Osteocyte (in vitro differentiated cells): ENCODE data around the gene MAST1. TPM values are rescaled to one million over a fixed set of nuclear protein-coding genes. Genes with fewer than 3 reads are reported as not detected.

Experiments used
- DNase-seq: peaks from one replicate; pipeline ENCODE4 v3.0.0; 2021; ENCODE audit warnings: mixed read lengths; ENCODE audit not compliant: unreplicated experiment; ENCODE audit errors: extremely low spot score
- H3K27ac Mint-ChIP-seq: one replicate; pipeline ENCODE4 v1.8.0; 2021; ENCODE audit warnings: mild to moderate bottlenecking, mixed read lengths; ENCODE audit not compliant: unreplicated experiment
- H3K27me3 Mint-ChIP-seq: one replicate; pipeline ENCODE4 v1.8.0; 2021; ENCODE audit warnings: mixed read lengths; ENCODE audit not compliant: unreplicated experiment
- H3K36me3 Mint-ChIP-seq: one replicate; pipeline ENCODE4 v1.8.0; 2021; ENCODE audit warnings: mixed read lengths; ENCODE audit not compliant: unreplicated experiment
- H3K4me1 Mint-ChIP-seq: one replicate; pipeline ENCODE4 v1.8.0; 2021; ENCODE audit warnings: mixed read lengths; ENCODE audit not compliant: unreplicated experiment
- H3K4me3 Mint-ChIP-seq: one replicate; pipeline ENCODE4 v1.8.0; 2021; ENCODE audit warnings: mild to moderate bottlenecking, moderate library complexity, mixed read lengths; ENCODE audit not compliant: unreplicated experiment
- H3K9me3 Mint-ChIP-seq: one replicate; pipeline ENCODE4 v1.8.0; 2021; ENCODE audit warnings: mixed read lengths; ENCODE audit not compliant: unreplicated experiment
- CTCF ChIP-seq: fragments of 200-600 bp; sonication (generic); IDR thresholded peaks from 2 replicates; pipeline ENCODE4 v1.5.0; 2021; ENCODE audit warnings: antibody characterized with exemption, mild to moderate bottlenecking, moderate library complexity
- total RNA-seq: library from RNA; stranded (reverse); gene quantifications from 2 replicates; pipeline ENCODE4 v1.2.1, GENCODE V29; 2021

Gene MAST1
- total RNA-seq, 1 donor from 2014 or later: 0.32 TPM

GRCh38 chr19:12884202-12884601, 45.9 kb downstream of the MAST1 start:
- Mint-ChIP-seq H3K4me1 (peaks cover 15% of the 10 kb centered on the region), H3K27me3 (peaks cover 25% of the 10 kb centered on the region), H3K4me3 (no peak overlapping the region), H3K27ac (no peak overlapping the region), H3K36me3 (no peaks in the 10 kb centered on the region), H3K9me3 (no peaks in the 10 kb centered on the region)
- no peak for DNase-seq
- no peak for TF ChIP-seq CTCF

DNA sequence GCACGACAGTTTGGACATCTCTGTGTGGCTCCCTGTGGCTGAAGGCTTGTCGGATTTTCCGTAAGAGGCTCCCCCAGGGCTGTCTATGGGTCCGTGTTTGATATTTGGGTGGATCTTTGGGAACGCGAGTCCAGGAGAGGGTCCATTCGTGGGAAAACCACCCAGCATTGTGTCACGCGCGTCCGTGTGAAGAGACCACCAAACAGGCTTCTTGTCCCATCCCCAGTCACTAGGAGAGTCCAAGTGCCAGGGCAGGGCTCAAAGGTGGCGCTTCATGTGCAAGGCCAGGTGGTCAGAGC, 46.3 kb downstream of the MAST1 start:
- DNase-seq: no peak
- Mint-ChIP-seq H3K27me3 (peaks cover 25% of the 10 kb centered on the region), H3K27ac (no peak overlapping the region), H3K4me3 (no peak overlapping the region), H3K9me3 (no peaks in the 10 kb centered on the region), H3K36me3 (no peaks in the 10 kb centered on the region), H3K4me1 (peaks cover 15% of the 10 kb centered on the region)
- no peak for TF ChIP-seq CTCF

GRCh38 chr19:12884926-12885748, 46.8 kb downstream of the MAST1 start:
- peaks cover 14% of the 10 kb centered on the region for H3K4me1 Mint-ChIP-seq
- no peak overlapping the region for H3K27ac Mint-ChIP-seq
- H3K9me3 Mint-ChIP-seq: no peaks in the 10 kb centered on the region
- H3K27me3 Mint-ChIP-seq: peaks cover 25% of the 10 kb centered on the region
- DNase-seq: no peak
- H3K4me3 Mint-ChIP-seq: peak overlapping the region; percentile 47
- H3K36me3 Mint-ChIP-seq: no peaks in the 10 kb centered on the region
- TF ChIP-seq CTCF: peak; percentile 60

DNA sequence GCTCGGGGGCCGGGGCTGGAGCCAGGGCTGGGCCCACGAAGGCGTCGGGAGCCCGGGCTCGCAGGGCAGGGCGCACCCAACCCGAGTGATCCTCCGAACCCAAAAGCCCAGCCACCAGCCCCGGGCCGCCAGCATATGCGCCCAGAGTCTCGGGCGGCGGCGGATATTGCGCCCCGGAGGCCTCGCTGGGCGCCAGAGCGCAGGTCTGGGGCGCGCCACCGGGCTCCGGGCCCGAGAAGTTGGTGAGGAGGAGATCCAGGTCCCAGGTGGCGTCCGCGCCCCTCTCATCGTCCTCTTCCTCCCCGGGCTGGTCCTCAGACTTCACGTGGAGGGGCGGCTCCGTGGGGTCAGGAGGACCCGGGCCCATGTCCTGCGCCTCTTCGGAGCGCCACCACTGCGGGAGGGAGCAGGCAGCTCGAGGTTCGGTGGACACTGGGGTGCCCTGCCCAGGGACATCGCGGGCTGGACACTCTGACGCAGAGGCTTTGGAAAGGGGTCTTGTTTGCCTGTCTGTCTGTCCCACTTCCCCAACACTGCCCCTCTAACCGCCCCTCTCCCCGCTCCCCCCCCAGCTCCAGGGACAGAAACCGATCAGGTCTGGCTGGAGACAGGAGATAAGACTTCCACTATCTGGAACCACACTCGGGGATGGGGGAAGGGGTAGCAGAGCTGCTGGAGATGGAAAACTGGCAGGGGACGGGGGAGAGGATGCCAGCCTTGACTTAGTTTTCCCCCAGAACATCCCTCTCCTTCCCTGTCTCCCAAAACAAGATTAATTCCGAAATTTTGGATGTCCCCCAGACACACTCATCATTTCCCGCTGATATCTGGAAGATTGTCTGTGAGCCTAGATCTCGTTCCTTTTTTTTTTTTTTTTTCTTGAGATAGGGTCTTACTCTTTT, 47.7 kb downstream of the MAST1 start:
- DNase-seq: no peak
- H3K4me1 Mint-ChIP-seq: peaks cover 13% of the 10 kb centered on the region
- H3K36me3 Mint-ChIP-seq: no peaks in the 10 kb centered on the region
- TF ChIP-seq CTCF: no peak
- no peaks in the 10 kb centered on the region for H3K9me3 Mint-ChIP-seq
- no peak overlapping the region for H3K27ac Mint-ChIP-seq
- H3K27me3 Mint-ChIP-seq: peaks cover 25% of the 10 kb centered on the region
- no peak overlapping the region for H3K4me3 Mint-ChIP-seq

DNA sequence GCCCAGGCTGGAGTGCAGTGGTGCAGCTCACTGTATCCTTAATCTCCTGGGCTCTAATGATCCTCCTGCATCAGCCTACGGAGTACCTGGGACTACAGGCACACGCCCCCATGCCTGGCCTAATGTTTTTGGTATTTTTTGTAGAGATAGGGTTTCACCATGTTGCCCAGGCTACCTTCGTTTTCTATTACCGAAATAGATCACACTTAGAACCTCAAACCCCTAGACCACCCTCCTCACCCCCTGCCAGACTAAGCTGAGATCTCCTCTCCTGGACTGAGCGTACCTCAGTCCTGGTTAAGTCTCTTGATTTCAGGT, 48.3 kb downstream of the MAST1 start:
- H3K27me3 Mint-ChIP-seq: peaks cover 25% of the 10 kb centered on the region
- no peak overlapping the region for H3K27ac Mint-ChIP-seq
- DNase-seq: no peak
- peaks cover 16% of the 10 kb centered on the region for H3K4me1 Mint-ChIP-seq
- no peak overlapping the region for H3K4me3 Mint-ChIP-seq
- H3K36me3 Mint-ChIP-seq: no peaks in the 10 kb centered on the region
- TF ChIP-seq CTCF: no peak
- H3K9me3 Mint-ChIP-seq: no peaks in the 10 kb centered on the region
